IPS DF 19.7 (cell line): ENCODE results near the gene GPS2.
"Not testable (repeated sequence)": the region's sequence is repeated elsewhere in the genome, so short reads cannot be mapped to it uniquely, and the experiment has no call there.

ENCODE experiments used
- DNase-seq: peaks from one replicate; pipeline ENCODE4 v3.0.0-alpha.2; 2013; ENCODE audit warnings: low read depth, low spot score

GPS2 gene

DNA sequence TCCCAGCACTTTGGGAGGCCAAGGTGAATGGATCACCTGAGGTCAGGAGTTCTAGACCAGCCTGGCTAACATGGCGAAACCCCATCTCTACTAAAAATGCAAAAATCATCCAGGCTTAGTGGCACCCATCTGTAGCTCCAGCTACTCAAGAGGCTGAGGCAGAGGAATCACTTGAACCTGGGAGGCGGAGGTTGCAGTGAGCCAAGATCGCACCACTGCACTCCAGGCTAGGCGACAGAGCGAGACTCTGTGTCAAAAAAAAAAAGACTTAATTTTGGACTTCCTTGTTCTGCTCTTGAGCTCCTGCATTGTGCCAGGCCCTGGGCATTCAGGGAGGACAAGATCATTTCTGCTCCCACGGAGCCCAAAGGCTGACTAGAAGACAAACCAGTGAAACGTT is 22.4 kb upstream of the GPS2 start:
- not testable (repeated sequence) for DNase-seq

- no peak for DNase-seq
Observed at GRCh38 chr17:7336240-7337175, 21.3 kb upstream of the GPS2 start, which contains the start of gene ACAP1. ACAP1 (plus strand) TSS chr17:7336529; CDS start chr17:7336735, 206 bp downstream.

- not testable (repeated sequence) for DNase-seq
Observed at GRCh38 chr17:7335765-7336164, 20.6 kb upstream of the GPS2 start.

DNA sequence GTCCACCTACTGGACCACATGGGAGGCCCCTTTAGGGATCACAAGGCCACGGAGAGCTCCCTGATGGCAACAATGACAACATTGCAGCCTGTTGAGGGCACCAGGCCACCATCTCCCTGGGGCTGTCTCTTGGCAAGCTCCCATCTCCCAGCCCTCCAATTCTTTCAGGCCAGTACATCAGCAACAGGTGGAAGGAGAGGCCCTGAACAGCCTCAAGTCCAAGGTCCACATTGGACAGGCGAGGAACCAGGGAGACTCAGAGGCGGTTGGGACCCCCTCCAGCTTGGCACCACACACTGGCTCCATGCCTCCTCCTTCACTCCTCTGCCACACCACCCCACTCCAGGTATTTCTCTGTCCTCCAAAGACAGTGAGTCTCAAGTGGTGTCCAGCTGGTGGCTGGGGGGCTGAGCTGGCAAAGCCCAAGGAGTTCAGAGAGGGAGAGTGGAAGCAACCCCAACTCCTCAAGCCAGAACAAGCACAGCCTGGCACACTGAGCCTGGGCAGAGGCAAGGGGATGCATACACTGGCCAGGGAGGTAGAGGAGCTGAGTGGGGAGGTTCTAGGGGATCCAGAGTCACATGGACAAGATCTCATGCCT is 19.9 kb upstream of the GPS2 start:
- no peak for DNase-seq

DNA sequence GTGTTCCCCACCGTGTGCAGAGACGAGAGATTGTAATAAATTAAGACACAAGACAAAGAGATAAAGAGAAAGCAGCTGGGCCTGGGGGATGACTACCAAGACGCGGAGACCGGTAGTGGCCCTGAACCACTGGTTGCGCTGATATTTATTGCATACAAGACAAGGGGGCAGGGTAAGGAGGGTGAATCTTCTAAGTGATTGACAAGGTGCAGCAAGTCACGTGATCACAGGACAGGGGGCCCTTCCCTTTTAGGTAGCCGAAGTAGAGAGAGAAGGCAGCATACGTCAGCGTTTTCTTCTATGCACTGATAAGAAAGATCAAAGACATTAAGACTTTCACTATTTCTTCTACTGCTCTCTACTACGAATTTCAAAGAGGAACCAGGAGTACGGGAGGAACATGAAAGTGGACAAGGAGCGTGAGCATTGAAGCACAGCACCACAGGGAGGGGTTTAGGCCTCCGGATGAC is 17.5 kb upstream of the GPS2 start:
- DNase-seq: not testable (repeated sequence)

- no peak for DNase-seq
Observed at GRCh38 chr17:7332111-7332510, 17.0 kb upstream of the GPS2 start.

GRCh38 chr17:7330638-7331015 is 15.5 kb upstream of the GPS2 start:
- DNase-seq: no peak

DNA sequence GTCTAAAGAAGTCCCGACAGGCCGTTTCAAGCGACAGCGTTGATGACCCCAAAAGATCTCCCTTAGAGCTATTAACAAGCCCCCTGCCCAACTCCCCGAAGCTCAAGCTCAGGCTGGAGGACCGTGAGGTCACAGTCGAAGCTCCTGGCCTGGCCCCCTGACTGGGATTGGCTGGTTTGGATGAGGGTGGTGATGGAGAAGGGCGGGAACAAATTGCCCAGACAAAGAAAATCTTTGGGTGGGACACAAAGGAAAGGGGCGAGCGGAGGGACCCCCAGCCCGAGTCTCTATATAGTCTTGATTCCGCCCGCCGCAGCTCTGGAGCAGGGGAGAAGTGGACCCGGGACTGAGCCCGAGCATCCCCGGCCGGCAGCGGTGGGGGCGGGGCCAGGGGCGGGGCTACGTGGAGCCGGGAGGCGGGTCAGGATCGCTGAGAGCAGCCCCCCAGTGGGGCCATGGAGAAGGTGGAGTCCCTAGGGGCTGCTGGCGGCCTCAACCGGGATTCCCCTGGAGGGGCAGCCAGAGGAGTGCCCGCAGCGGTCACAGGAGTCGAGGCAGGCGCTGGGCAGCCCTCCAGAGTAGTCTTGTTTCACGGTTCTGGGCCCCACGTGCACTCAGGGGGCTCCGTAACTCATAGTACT is 15.0 kb upstream of the GPS2 start:
- DNase-seq: no peak

GRCh38 chr17:7329374-7329996 is 14.3 kb upstream of the GPS2 start:
- peak; percentile 99 for DNase-seq

DNA sequence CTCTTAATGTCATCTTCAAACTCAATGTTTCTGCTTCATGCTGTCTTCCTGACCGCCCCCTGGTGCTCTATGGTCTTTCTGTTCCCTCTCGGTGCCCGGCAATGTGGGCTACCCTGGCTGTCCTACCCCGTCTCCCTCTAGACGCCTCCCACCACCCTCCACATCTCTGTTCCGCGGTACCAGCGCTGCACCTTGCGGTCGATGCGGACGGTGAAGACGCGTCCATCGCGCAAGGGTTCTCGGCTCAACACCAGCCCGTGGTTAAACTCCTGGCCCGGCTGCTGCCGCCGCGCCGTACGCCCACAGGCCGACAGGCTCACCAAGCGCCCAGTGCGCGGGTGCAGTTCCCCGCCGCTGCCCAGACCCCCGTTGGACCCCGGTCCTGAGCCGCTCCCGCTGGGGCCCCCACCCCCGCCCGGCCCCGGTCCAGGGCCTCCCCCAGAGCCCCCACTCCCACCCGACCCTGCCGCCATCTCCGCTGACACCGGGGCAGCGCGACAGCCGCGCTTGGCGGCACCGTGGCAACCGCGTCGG is 13.7 kb upstream of the GPS2 start, which contains the start of gene NEURL4:
NEURL4 (minus strand) TSS at position 496 of the 534 bp plus-strand sequence; CDS start at position 473, 23 bp downstream.
- no peak for DNase-seq

- no peak for DNase-seq
Observed at GRCh38 chr17:7328009-7328408, 12.8 kb upstream of the GPS2 start.

GRCh38 chr17:7327501-7327900 is 12.3 kb upstream of the GPS2 start:
- DNase-seq: no peak

GRCh38 chr17:7327056-7327455 is 11.9 kb upstream of the GPS2 start:
- no peak for DNase-seq

GRCh38 chr17:7326186-7326585 is 11.0 kb upstream of the GPS2 start:
- no peak for DNase-seq

DNA sequence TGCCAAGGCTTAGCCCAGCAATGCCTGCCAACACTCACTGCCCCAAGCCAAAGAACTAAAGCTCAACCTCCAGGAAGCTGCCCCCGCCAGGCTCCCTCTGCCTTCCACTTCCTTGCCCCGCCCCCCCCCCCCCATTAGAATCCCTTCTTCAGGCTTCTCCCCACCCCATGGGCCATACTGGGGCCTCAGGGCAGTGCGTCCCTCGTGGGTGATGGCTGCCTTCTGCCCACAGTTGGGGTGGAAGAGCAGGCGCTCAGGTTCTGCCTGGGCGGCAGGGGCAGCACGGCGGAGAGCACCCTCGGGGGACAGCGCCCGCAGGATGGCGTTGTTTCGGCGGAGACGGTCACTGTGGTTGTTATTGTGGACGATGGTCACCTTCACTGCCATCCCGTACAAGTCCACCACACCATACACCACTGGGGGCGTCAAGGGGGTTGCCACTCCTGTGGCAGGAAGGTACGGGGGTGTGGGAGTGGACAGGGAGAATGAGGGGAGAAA is 9.9 kb upstream of the GPS2 start:
- no peak for DNase-seq

- no peak for DNase-seq
Observed at GRCh38 chr17:7324438-7324779, 9.2 kb upstream of the GPS2 start.

DNA sequence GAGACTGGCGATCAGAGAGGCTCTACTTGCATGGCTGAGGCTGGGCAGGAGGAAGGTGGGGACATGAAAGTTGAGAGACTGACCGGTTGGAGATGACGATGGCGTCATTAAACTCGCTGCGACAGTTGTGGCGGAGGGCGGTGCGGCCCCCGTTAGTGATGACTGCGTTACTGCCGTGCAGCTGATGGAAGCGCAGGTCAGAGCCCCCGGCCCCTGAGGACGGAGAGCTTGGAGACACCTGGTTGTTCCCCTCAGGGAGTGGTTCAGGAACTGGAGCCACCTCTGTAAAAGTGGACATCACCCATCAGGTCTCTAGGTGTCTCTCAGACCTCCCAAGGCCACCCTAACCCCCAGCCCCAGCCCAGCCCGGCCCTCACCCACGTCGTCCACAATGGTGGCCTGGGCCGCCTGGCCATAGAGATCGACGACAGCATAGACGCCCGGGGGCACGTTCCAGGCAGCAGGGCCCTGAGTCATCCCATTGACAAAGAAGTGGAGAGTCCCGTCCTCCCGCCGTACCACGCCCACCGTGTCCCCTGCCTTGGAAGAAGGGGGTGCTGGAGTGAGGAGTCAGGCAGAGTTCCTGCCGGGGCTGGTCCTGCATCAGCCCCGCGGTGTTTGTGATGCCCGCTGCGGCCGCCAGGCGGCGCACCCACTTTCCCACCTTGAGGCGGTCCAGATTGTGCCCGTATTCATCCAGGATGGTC is 8.7 kb upstream of the GPS2 start:
- no peak for DNase-seq

DNA sequence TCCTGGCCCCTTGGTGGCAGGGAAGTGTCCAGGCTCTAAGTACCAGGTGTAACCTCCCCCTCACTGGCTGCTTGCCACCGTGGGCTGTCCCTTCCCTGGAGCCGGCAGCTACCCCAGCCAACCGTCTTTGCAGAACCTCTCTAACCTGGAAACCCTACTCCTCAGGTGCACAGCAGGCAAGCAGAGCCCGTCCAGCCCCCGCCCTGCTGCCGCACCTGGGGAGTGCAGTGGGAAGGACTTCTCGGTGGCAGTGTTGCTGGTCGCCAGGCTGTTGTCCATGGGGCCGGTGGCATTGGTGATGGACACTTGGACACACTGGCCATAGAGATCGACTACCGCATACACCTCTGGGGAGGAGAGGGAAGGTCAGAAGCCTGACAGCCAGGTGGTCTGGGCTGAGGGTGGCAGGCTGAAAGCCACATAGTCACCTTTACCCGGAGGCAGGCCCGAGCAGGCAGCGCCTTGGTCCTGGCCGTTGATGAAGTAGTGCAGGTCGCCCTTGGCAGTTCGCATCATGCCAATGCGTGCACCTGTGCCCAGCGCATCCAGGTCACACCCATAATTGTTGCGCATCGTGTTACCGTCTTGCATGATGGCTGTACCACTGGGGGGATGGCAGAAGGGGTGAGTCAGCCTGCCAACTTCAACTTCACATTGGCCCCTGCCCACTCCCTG is 7.5 kb upstream of the GPS2 start:
- DNase-seq: no peak

DNA sequence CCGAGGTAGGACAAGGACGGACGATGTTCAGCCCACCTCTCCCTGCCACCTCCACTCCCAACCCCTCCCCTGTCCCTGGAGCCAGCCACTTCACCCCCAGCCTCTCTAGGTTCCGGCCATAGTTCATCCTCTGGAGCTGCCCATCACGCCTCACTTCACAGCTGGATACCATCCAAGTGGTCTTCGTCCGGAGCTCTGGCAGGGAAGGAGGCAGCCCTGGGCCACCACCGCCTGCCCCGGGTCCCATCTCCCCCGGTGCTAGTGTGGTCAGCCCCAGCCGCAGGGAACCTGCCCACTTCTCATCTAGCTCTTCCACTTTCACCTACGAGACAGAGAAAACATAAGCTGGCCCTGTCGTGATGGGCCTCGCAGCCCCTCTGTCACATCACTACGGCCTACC is 6.3 kb upstream of the GPS2 start:
- DNase-seq: no peak
